ENCODE data around the gene DKC1.

DNA sequence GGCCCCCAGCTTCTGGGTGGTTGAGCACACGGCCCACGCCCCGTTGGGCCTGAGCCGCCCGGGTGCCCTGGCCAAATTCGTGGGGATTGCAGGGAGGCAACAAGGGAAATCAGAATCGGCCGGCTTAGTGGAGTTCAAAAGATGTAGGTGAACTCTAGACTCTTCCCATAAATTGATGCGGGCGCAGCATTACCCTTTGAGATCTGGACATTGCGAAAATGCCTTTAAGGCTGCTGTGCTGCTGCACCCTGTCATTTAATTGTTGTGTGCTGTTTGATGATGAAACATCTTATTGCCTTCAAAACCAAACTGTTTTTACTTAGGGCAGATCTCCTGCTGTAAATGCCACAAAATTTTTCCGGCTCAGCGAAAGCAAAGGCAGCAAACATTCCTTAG lies 43.0 kb downstream of the DKC1 start:
- TF ChIP-seq EZH2 (IDR thresholded peaks at IDR 0.05) (no peak), POLR2AphosphoS5 (IDR thresholded peaks at IDR 0.05; ENCODE audit: borderline replicate concordance, low read depth, low read length) (no peak), FOXP2 (optimal IDR thresholded peaks at IDR 0.05; ENCODE audit: control extremely low read depth, extremely low read length, insufficient read depth) (no peak)

Measured in SK-N-MC (cell line).